Upper lobe of left lung (tissue), 4 donors: Measurements from ENCODE around the gene DNAH10.

ENCODE experiments used
- EP300 ChIP-seq, 4 donors: sonication (generic); formaldehyde crosslinking; IDR thresholded peaks; one replicate each; pipeline ENCODE4 v1.5.1; 2017; ENCODE audit warnings: antibody characterized with exemption in 4 of 4, control low read depth in 2 of 4
- POLR2A ChIP-seq, 4 donors: fragments of 450-650 bp; IDR thresholded peaks; one replicate each; pipeline ENCODE4 v1.5.1; 2016 to 2017; ENCODE audit warnings: antibody characterized with exemption in 4 of 4, mild to moderate bottlenecking in 2 of 4

DNA sequence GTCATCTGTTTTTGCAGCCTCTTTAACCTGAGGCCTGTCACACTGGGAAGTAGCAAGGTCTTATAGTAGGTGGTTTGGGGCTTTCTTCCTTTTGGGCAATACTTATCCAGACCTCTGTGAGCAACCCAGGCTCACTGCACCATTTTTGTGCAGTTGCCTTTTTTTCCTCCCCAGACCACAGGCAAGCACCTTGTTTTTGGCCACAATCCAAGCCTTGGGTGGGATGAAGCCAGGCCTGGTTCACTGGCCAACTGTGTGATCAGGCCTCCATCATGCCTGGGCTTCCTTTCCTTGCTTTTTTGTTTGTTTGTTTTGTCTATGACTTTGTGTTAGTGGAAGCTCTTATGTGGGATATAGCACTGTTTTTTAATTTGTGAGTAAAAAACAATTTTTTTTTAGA lies 71.7 kb downstream of the DNAH10 start:
- no peak for TF ChIP-seq EP300 (IDR thresholded peaks at IDR 0.05)
- TF ChIP-seq POLR2A (IDR thresholded peaks at IDR 0.05) = no peak
